ENCODE results near the gene DIPK2A. TPM values are rescaled to one million over a fixed set of nuclear protein-coding genes. Genes with fewer than 3 reads are reported as not detected.

Gene DIPK2A
- total RNA-seq, 1 experiment from 2014 or later = 22.0 TPM

GRCh38 chr3:143956838-143957237, 14.8 kb upstream of the DIPK2A start:
- Histone ChIP-seq H3K23me2 (ENCODE audit: insufficient read length, low read depth, low read length, poor library complexity, severe bottlenecking) (no peaks in the 10 kb centered on the region), H3K27ac (ENCODE audit: insufficient read length, low read depth, low read length) (no peak overlapping the region), H2BK15ac (ENCODE audit: low read depth, low read length) (no peak overlapping the region), H3K4me2 (ENCODE audit: insufficient read depth, insufficient read length, low read length) (no peak overlapping the region), H3K14ac (ENCODE audit: insufficient read depth, low read length) (no peak overlapping the region), H3K18ac (ENCODE audit: insufficient read length, low read depth, low read length) (no peak overlapping the region), H2BK20ac (ENCODE audit: low read depth, low read length, poor library complexity, severe bottlenecking) (no peak overlapping the region), H3K9me3 (ENCODE audit: control insufficient read depth, low read depth, low read length) (no peaks in the 10 kb centered on the region), H3K79me2 (ENCODE audit: insufficient read depth, low read length) (no peaks in the 10 kb centered on the region), H3T11ph (ENCODE audit: low read length) (no peak overlapping the region), H3K4ac (ENCODE audit: low read depth, low read length) (no peak overlapping the region), H4K8ac (replicated peaks; ENCODE audit: insufficient read length, low read depth, low read length) (no peak overlapping the region), H3K79me1 (ENCODE audit: insufficient read depth, low read depth, low read length, poor library complexity, severe bottlenecking) (no peaks in the 10 kb centered on the region), H3K9ac (ENCODE audit: extremely low read depth, insufficient read length, low read length) (no peak overlapping the region), H3K56ac (ENCODE audit: insufficient read length, low read depth, low read length) (no peak overlapping the region), H4K91ac (ENCODE audit: insufficient read length, low read depth, low read length) (no peak overlapping the region), H2BK12ac (ENCODE audit: insufficient read length, low read depth, low read length) (no peak overlapping the region), H3K4me1 (ENCODE audit: insufficient read depth, low read length) (no peaks in the 10 kb centered on the region), H2BK5ac (ENCODE audit: insufficient read length, low read length) (no peak overlapping the region), H2BK120ac (ENCODE audit: low read depth, low read length, poor library complexity, severe bottlenecking) (no peak overlapping the region), H2AFZ (ENCODE audit: low read length) (no peak overlapping the region), H3K23ac (ENCODE audit: insufficient read length, low read depth, low read length) (no peak overlapping the region), H4K20me1 (ENCODE audit: control insufficient read depth, insufficient read depth, insufficient read length) (no peaks in the 10 kb centered on the region), H3K27me3 (ENCODE audit: insufficient read depth, low read length) (no peaks in the 10 kb centered on the region), H4K5ac (ENCODE audit: insufficient read length, low read depth, low read length) (no peak overlapping the region), H2AK5ac (ENCODE audit: insufficient read length, low read length) (no peak overlapping the region)
- Mint-ChIP-seq H3K27me3 (ENCODE audit: low read depth) (no peaks in the 10 kb centered on the region), H3K9me3 (peaks cover 7 to 10% of the 10 kb centered on the region in 2 experiments; a peak in 4 of 5 replicates), H3K4me3 (no peak overlapping the region), H3K27ac (no peak overlapping the region), H3K36me3 (ENCODE audit: insufficient read depth in 1 of 3, low read depth in 3 of 3) (peaks cover 0 to 14% (median 3%) of the 10 kb centered on the region in 3 experiments; a peak in 4 of 7 replicates), H3K4me1 (no peaks in the 10 kb centered on the region)
- DNase-seq = no peak
- TF ChIP-seq CTCF (conservative IDR thresholded peaks at IDR 0.05) = no peak
- WGBS (ENCODE audit: extremely low coverage, insufficient read length, low lambda C conversion rate) = no CpG with 5 or more reads among the region's 1 CpG

All from H9 (cell line).